AG04450 (cell line): Measurements from ENCODE around the gene ITPR3. TPM values are rescaled to one million over a fixed set of nuclear protein-coding genes. Genes with fewer than 3 reads are reported as not detected.

Source experiments
- CTCF ChIA-PET: fragments of 300-600, 350-600 bp; formaldehyde crosslinking; extraction: SDS; loops from one replicate; lab custom pipeline; 2022; ENCODE audit warnings: antibody characterized with exemption, inconsistent platforms; lab: Charles Lee
- POLR2A ChIA-PET: fragments of 350-600 bp; formaldehyde crosslinking; extraction: SDS; loops from one replicate; lab custom pipeline; 2021; ENCODE audit warnings: antibody characterized with exemption, inconsistent platforms; lab: Yijun Ruan, JAX
- DNase-seq: peaks from one replicate; pipeline ENCODE4 v3.0.0-alpha.2; 2011; ENCODE audit warnings: low read depth, low spot score
- H3K27ac ChIP-seq: one replicate; pipeline ENCODE4 v1.5.1; 2012; ENCODE audit warnings: low read depth, low read length, control low read depth
- H3K27me3 ChIP-seq: one replicate; pipeline ENCODE4 v1.6.0; 2012; ENCODE audit warnings: low read length; ENCODE audit not compliant: control insufficient read depth, insufficient read depth
- H3K4me3 ChIP-seq: 2 replicates; pipeline ENCODE4 v1.5.1; 2011; ENCODE audit warnings: mild to moderate bottlenecking, low read depth, low read length, control low read depth
- H3K9me3 ChIP-seq: 2 replicates; pipeline ENCODE4 v1.5.1; 2012; ENCODE audit warnings: low read length; ENCODE audit not compliant: control insufficient read depth, insufficient read depth
- polyA plus RNA-seq: library from polyadenylated mRNA; depleted of rRNA; stranded (reverse); fragments of >200 nt; gene quantifications from 2 replicates; pipeline ENCODE4 v1.2.3, GENCODE V29; 2011
- TF ChIP-seq, protein P1 (sequence below): IDR thresholded peaks from 2 replicates; pipeline ENCODE4 v1.5.1; 2011; ENCODE audit warnings: low read depth, low read length, control low read depth, inconsistent platforms

ITPR3 gene
- polyA plus RNA-seq, 1 experiment: 4.4 TPM

GRCh38 chr6:33665957-33666356 is 44.8 kb downstream of the ITPR3 start:
- TF ChIP-seq, protein P1, sequence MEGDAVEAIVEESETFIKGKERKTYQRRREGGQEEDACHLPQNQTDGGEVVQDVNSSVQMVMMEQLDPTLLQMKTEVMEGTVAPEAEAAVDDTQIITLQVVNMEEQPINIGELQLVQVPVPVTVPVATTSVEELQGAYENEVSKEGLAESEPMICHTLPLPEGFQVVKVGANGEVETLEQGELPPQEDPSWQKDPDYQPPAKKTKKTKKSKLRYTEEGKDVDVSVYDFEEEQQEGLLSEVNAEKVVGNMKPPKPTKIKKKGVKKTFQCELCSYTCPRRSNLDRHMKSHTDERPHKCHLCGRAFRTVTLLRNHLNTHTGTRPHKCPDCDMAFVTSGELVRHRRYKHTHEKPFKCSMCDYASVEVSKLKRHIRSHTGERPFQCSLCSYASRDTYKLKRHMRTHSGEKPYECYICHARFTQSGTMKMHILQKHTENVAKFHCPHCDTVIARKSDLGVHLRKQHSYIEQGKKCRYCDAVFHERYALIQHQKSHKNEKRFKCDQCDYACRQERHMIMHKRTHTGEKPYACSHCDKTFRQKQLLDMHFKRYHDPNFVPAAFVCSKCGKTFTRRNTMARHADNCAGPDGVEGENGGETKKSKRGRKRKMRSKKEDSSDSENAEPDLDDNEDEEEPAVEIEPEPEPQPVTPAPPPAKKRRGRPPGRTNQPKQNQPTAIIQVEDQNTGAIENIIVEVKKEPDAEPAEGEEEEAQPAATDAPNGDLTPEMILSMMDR: no peak
- CTCF ChIA-PET: interaction anchor here (1.4 kb wide), 1 partner anchor 76 kb away, joined by 4 read pairs; no protein-coding TSS in a partner anchor

DNA sequence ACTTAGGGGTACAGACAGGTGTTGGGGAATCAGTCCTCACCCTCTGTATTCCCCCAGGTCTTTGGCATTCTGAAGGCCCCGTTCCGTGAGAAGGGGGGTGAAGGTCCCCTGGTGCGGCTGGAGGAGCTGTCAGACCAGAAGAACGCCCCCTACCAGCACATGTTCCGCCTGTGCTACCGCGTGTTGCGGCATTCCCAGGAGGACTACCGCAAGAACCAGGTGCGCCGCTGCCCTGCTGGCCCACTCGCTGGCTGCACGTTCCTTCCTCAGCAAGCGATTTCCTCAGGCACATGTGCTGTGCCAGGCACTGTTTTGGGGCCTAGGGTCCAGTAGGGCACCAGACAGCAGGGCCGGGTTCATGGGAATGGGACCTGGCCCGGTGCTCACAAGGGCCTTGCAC is 46.0 kb downstream of the ITPR3 start:
- H3K27me3 ChIP-seq: no peaks in the 10 kb centered on the region
- ChIA-PET POLR2A (no interaction called here), CTCF (interaction anchor here (0.6 kb wide), 1 partner anchor 1986 kb away, joined by 3 read pairs; no protein-coding TSS in a partner anchor)
- TF ChIP-seq, protein P1: no peak
- no peak overlapping the region for H3K27ac ChIP-seq
- no peaks in the 10 kb centered on the region; the same call in 1 of the 2 replicates for H3K9me3 ChIP-seq
- DNase-seq: no peak
- H3K4me3 ChIP-seq: no peak overlapping the region

More at GRCh38 chr6:33665957-33666356, 44.8 kb downstream of the ITPR3 start:
- DNase-seq: no peak
- Histone ChIP-seq H3K4me3 (no peak overlapping the region), H3K27me3 (no peaks in the 10 kb centered on the region), H3K9me3 (no peaks in the 10 kb centered on the region; the same call in 1 of the 2 replicates), H3K27ac (no peak overlapping the region)
- POLR2A ChIA-PET: no interaction called here

GRCh38 chr6:33667776-33668175 is 46.7 kb downstream of the ITPR3 start:
- CTCF ChIA-PET: no interaction called here
- DNase-seq: no peak

DNA sequence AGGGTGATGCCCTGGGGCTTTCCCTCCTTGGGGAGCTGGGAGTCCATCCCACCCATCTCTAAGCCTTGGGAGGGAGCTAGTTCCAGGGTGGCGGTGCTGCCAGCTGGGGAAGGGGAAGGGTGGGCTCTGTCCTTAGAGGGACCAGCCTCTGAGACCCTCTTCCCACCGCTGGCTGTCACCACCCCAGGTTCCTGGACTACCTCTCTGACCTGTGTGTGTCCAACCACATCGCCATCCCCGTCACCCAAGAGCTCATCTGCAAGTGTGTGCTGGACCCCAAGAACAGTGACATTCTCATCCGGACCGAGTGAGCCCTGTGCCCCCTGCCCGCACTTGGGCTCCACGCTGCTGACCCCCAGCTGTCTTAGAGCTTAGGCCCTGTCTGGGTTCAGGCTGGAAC is 47.2 kb downstream of the ITPR3 start:
- DNase-seq: no peak
- Histone ChIP-seq H3K27ac (no peak overlapping the region), H3K4me3 (no peak overlapping the region), H3K27me3 (no peaks in the 10 kb centered on the region), H3K9me3 (no peaks in the 10 kb centered on the region; the same call in 1 of the 2 replicates)
- TF ChIP-seq, protein P1: no peak
- ChIA-PET CTCF (interaction anchor here (0.9 kb wide), 1 partner anchor 78 kb away, joined by 3 read pairs; no protein-coding TSS in a partner anchor), POLR2A (interaction anchor here (0.9 kb wide), 1 partner anchor 61 kb away, joined by 3 read pairs; no protein-coding TSS in a partner anchor)

More at GRCh38 chr6:33667776-33668175, 46.7 kb downstream of the ITPR3 start:
- H3K9me3 ChIP-seq: no peaks in the 10 kb centered on the region; the same call in 1 of the 2 replicates
- POLR2A ChIA-PET: no interaction called here
- H3K27ac ChIP-seq: no peak overlapping the region
- H3K4me3 ChIP-seq: no peak overlapping the region
- no peaks in the 10 kb centered on the region for H3K27me3 ChIP-seq
- TF ChIP-seq, protein P1: no peak

GRCh38 chr6:33668914-33669313 is 47.8 kb downstream of the ITPR3 start:
- TF ChIP-seq, protein P1: no peak
- Histone ChIP-seq H3K4me3 (no peak overlapping the region), H3K27me3 (no peaks in the 10 kb centered on the region), H3K9me3 (no peaks in the 10 kb centered on the region; the same call in 1 of the 2 replicates), H3K27ac (no peak overlapping the region)
- no peak for DNase-seq
- POLR2A ChIA-PET: interaction anchor here (0.9 kb wide), 1 partner anchor 61 kb away, joined by 3 read pairs; no protein-coding TSS in a partner anchor
- CTCF ChIA-PET: interaction anchor here (0.9 kb wide), 1 partner anchor 79 kb away, joined by 3 read pairs; no protein-coding TSS in a partner anchor
